Measurements from ENCODE around the gene CPEB4. TPM values are rescaled to one million over a fixed set of nuclear protein-coding genes. Genes with fewer than 3 reads are reported as not detected.

The CPEB4 gene
- total and polyA plus RNA-seq, 10 of the 15 experiments (the other 5 are each of a cell fraction or from before 2014, with no cell fraction given): 6.9 to 33.1 (median 20.4) TPM

DNA sequence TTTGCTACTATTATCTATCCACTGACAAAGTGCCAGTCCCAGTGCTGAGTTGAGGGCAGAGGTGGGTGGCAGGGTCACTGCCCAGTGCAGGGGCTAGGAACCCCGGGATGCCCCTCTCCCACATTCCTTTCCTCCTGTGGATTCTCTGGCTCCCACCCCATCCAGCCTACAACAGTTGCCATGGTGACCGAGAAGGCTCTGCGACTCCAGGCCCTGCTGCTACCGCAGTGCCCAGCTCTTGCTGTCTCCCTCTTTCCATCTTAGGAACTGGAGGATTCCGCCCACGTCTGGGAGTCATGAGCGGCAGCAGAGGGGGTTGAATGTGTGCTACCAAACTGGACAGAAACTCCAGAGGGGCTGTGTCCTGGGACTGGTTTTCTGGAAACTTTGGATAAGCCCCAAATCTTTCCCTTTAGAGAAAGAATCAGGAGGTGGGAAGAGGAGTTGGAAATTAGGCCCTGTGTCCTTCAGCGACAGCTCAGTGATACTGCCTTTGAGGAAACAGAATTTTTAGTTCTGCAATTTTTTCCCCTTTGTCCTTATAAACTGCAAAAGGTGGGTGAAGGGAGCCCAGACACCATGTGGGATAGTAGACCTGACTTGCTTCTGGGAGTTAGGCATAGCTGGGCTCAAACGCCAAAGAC, 80.1 kb downstream of the CPEB4 start:
- FAIRE-seq: no peak
- in situ Hi-C loops (cut with MboI): loop anchor here (5.0 kb wide), 1 partner anchor 346 kb away; no protein-coding TSS in a partner anchor
- ChIA-PET SMC1A (ENCODE audit: uncharacterized antibody, unreplicated experiment) (interaction anchor here (1.0 to 8.5 kb wide), 4 partner anchors 30 to 347 kb away, joined by 3 to 171 read pairs (median 3); partner anchors contain the start of gene BOD1), CTCF (interaction anchor here (1.2 to 1.3 kb wide), 4 partner anchors 13 to 350 kb away, joined by 3 to 4 read pairs (median 3); no protein-coding TSS in a partner anchor), RAD21 (ENCODE audit: unreplicated experiment) (no interaction called here), POLR2A (no interaction called here)
- no peak for DNase-seq (ENCODE audit: low read depth, low spot score)
- Histone ChIP-seq H3K9ac (ENCODE audit: control insufficient read depth, insufficient read depth, low read length) (no peak overlapping the region), H3K4me3 (no peak overlapping the region), H3K79me2 (ENCODE audit: control insufficient read depth, insufficient read depth, low read length) (no peaks in the 10 kb centered on the region), H3K36me3 (ENCODE audit: control insufficient read depth in 2 of 2, insufficient read depth in 2 of 2, low read length in 1 of 2) (no peaks in the 10 kb centered on the region), H3K9me3 (replicated peaks; ENCODE audit: control insufficient read depth, insufficient read depth, low read length) (no peaks in the 10 kb centered on the region), H3K27me3 (replicated peaks in 1 of 2; ENCODE audit: control insufficient read depth in 2 of 2, insufficient read depth in 2 of 2, low read length in 1 of 2) (no peaks in the 10 kb centered on the region), H4K20me1 (ENCODE audit: control insufficient read depth, insufficient read depth) (no peaks in the 10 kb centered on the region), H3K27ac (ENCODE audit: control insufficient read depth, insufficient read depth) (no peak overlapping the region), H3K4me2 (ENCODE audit: control insufficient read depth, insufficient read depth) (no peak overlapping the region), H3K4me1 (ENCODE audit: control insufficient read depth, insufficient read depth, low read length) (peaks cover 5% of the 10 kb centered on the region), H2AFZ (ENCODE audit: control insufficient read depth, low read depth, low read length) (no peak overlapping the region)
- no TSS peak for BruUV-seq (replicated peaks)
- intact Hi-C loops (cut with micrococcal nuclease; ENCODE audit: unreplicated experiment): no loop called here
- WGBS (ENCODE audit: insufficient coverage, insufficient replicate concordance, low lambda C conversion rate, missing lambda C conversion rate): 69% methylated on average over 9 of the region's 9 CpGs
- ATAC-seq: no peak
- TF ChIP-seq PKNOX1 (IDR thresholded peaks at IDR 0.05): no peak
- no peak for TF ChIP-seq E2F8 (IDR thresholded peaks at IDR 0.05; ENCODE audit: low read depth, partially characterized antibody)
- no peak for TF ChIP-seq YBX1 (IDR thresholded peaks at IDR 0.05)
- TF ChIP-seq CUX1 (IDR thresholded peaks at IDR 0.05; ENCODE audit: insufficient replicate concordance, low read depth, low read length): no peak
- TF ChIP-seq MYB (IDR thresholded peaks at IDR 0.05; ENCODE audit: borderline replicate concordance, low read depth, low read length): no peak
- TF ChIP-seq HDAC2 (IDR thresholded peaks at IDR 0.05): no peak
- TF ChIP-seq GATAD2B (conservative IDR thresholded peaks at IDR 0.05; ENCODE audit: low read depth): no peak
- TF ChIP-seq SRF (IDR thresholded peaks at IDR 0.05; ENCODE audit: low read depth in 2 of 2, low read length in 2 of 2): no peak
- TF ChIP-seq CHD2 (IDR thresholded peaks at IDR 0.05; ENCODE audit: borderline replicate concordance, low read depth, low read length): no peak
- no peak for TF ChIP-seq NFYB (IDR thresholded peaks at IDR 0.05; ENCODE audit: insufficient read depth, low read depth, low read length)
- no peak for TF ChIP-seq EED (IDR thresholded peaks at IDR 0.05; ENCODE audit: low read depth)
- no peak for TF ChIP-seq NRF1 (conservative IDR thresholded peaks at IDR 0.05; ENCODE audit: low read depth, low read length)
